H1 (cell line): ENCODE data around the gene OSBPL3.

Experiments used
- CBX8 ChIP-seq: fragments of 300-800, 300-1000 bp; sonication (generic); IDR thresholded peaks from 2 replicates; pipeline ENCODE4 v1.7.1; 2016; ENCODE audit warnings: low read depth, low read length, borderline replicate concordance
- CHD2 ChIP-seq: IDR thresholded peaks from 2 replicates; pipeline ENCODE4 v1.6.1; 2012; ENCODE audit warnings: low read length, improper control_type of control experiment
- CREB1 ChIP-seq: IDR thresholded peaks from 2 replicates; pipeline ENCODE4 v1.6.1; 2012; ENCODE audit warnings: inconsistent platforms
- EZH2 ChIP-seq: fragments of 200-600 bp; sonication (generic); IDR thresholded peaks from 2 replicates; pipeline ENCODE4 v1.7.1; 2012; ENCODE audit warnings: low read depth, mild to moderate bottlenecking, moderate library complexity, low read length, inconsistent platforms; ENCODE audit not compliant: severe bottlenecking
- MAFK ChIP-seq: IDR thresholded peaks from 2 replicates; pipeline ENCODE4 v1.6.1; 2012; ENCODE audit warnings: low read depth, mild to moderate bottlenecking, improper control_type of control experiment, low read length
- NRF1 ChIP-seq: IDR thresholded peaks from 2 replicates; pipeline ENCODE4 v1.6.1; 2011; ENCODE audit warnings: mild to moderate bottlenecking, low read depth, low read length, improper control_type of control experiment
- RFX5 ChIP-seq: IDR thresholded peaks from 2 replicates; pipeline ENCODE4 v1.6.1; 2011; ENCODE audit warnings: low read depth, low read length, improper control_type of control experiment, borderline replicate concordance
- SIN3A ChIP-seq, 2 experiments: IDR thresholded peaks in 1 of 2; conservative IDR thresholded peaks in 1 of 2; 2 replicates each; pipeline ENCODE4 v1.6.1; 2011 to 2012; ENCODE audit warnings: low read length in 2 of 2, improper control_type of control experiment in 1 of 2, low read depth in 1 of 2, mild to moderate bottlenecking in 1 of 2
- SIX5 ChIP-seq: IDR thresholded peaks from 2 replicates; pipeline ENCODE4 v1.6.1; 2011; ENCODE audit warnings: mild to moderate bottlenecking, low read depth, low read length
- YY1 ChIP-seq: IDR thresholded peaks from 2 replicates; pipeline ENCODE4 v1.6.1; 2011; ENCODE audit warnings: low read depth, mild to moderate bottlenecking, low read length
- ZNF274 ChIP-seq: IDR thresholded peaks from 2 replicates; pipeline ENCODE4 v1.7.0; 2012; ENCODE audit warnings: low read length, borderline replicate concordance; ENCODE audit errors: extremely low read depth
- TF ChIP-seq, protein P1 (sequence below), 3 experiments: IDR thresholded peaks; 1 replicate in 2 of 3; 2 replicates in 1 of 3; pipeline versions ENCODE4 v1.5.1 to v1.6.1; 2011; ENCODE audit warnings: low read length in 3 of 3, mild to moderate bottlenecking in 3 of 3, inconsistent platforms in 2 of 3, low read depth in 1 of 3, moderate library complexity in 1 of 3; ENCODE audit not compliant: insufficient read depth in 1 of 3; ENCODE audit errors: control extremely low read depth in 1 of 3
- TF ChIP-seq, protein P2 (sequence below): IDR thresholded peaks from 2 replicates; pipeline ENCODE4 v1.6.1; 2012; ENCODE audit warnings: inconsistent platforms

DNA sequence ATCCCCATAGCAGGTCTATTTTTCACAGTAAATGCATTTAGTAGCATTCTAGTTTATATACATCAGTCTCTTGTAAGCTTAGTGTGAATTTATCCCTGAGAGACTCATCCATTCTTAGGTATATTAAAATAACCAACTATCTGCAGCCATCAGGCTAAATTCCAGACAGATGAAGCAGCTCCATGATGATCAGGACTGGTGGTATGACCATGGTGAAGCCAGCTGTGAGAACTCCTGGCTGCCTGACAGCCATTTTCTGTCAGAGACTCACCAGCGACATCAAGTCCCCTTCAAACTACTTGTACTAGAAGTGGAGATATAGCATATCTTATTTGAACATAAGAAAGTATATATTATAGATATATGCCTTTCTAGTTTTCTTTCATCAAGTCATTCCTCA is 152.4 kb downstream of the OSBPL3 start:
- TF ChIP-seq NRF1: no peak
- TF ChIP-seq YY1: no peak
- TF ChIP-seq, protein P1, sequence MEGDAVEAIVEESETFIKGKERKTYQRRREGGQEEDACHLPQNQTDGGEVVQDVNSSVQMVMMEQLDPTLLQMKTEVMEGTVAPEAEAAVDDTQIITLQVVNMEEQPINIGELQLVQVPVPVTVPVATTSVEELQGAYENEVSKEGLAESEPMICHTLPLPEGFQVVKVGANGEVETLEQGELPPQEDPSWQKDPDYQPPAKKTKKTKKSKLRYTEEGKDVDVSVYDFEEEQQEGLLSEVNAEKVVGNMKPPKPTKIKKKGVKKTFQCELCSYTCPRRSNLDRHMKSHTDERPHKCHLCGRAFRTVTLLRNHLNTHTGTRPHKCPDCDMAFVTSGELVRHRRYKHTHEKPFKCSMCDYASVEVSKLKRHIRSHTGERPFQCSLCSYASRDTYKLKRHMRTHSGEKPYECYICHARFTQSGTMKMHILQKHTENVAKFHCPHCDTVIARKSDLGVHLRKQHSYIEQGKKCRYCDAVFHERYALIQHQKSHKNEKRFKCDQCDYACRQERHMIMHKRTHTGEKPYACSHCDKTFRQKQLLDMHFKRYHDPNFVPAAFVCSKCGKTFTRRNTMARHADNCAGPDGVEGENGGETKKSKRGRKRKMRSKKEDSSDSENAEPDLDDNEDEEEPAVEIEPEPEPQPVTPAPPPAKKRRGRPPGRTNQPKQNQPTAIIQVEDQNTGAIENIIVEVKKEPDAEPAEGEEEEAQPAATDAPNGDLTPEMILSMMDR (IDR thresholded peaks at IDR 0.05; ENCODE audit: control extremely low read depth in 1 of 3, insufficient read depth in 1 of 3, low read depth in 1 of 3, low read length in 3 of 3): no peak
- TF ChIP-seq CBX8: no peak
- TF ChIP-seq CHD2: no peak
- no peak for TF ChIP-seq ZNF274
- TF ChIP-seq EZH2: no peak
- TF ChIP-seq SIX5: no peak
- TF ChIP-seq RFX5: no peak
- no peak for TF ChIP-seq SIN3A (conservative IDR thresholded peaks at IDR 0.05 in 1 of 2, IDR thresholded peaks at IDR 0.05 in 1 of 2; ENCODE audit: low read depth in 1 of 2, low read length in 2 of 2)
- TF ChIP-seq, protein P2, sequence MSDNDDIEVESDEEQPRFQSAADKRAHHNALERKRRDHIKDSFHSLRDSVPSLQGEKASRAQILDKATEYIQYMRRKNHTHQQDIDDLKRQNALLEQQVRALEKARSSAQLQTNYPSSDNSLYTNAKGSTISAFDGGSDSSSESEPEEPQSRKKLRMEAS: no peak
- no peak for TF ChIP-seq CREB1
- no peak for TF ChIP-seq MAFK
